SK-N-SH treated with all-trans-retinoic acid at 6 μM for 48 hours (cell line): Measurements from ENCODE around the gene CCL23.

Experiments used
- ATAC-seq: fragments of 200-7000 bp; cut with Tn5 transposase; 3 replicates; pipeline ENCODE4 v1.9.1; 2020; ENCODE audit warnings: mild to moderate bottlenecking, moderate library complexity
- ARNTL ChIP-seq: fragments of 450-650 bp; formaldehyde crosslinking; IDR thresholded peaks from 2 replicates; pipeline ENCODE4 v1.5.0; 2020; ENCODE audit warnings: low read depth, mild to moderate bottlenecking, moderate library complexity, borderline replicate concordance
- BACH2 ChIP-seq: fragments of 250-450 bp; sonication (Bioruptor Pico); IDR thresholded peaks from 2 replicates; pipeline ENCODE4 v1.9.0; 2021; ENCODE audit warnings: mild to moderate bottlenecking, borderline replicate concordance
- CSDC2 ChIP-seq: fragments of 250-450 bp; sonication (Bioruptor Pico); IDR thresholded peaks from 2 replicates; pipeline ENCODE4 v1.5.0; 2020; ENCODE audit warnings: mild to moderate bottlenecking, moderate library complexity
- CSRNP3 ChIP-seq: fragments of 250-450 bp; sonication (Bioruptor Pico); IDR thresholded peaks from 2 replicates; pipeline ENCODE4 v1.5.1; 2021; ENCODE audit warnings: mild to moderate bottlenecking, moderate library complexity
- ESRRG ChIP-seq: fragments of 250-450 bp; sonication (Bioruptor Pico); IDR thresholded peaks from 2 replicates; pipeline ENCODE4 v1.6.1; 2021; ENCODE audit warnings: mild to moderate bottlenecking
- GLIS3 ChIP-seq: fragments of 250-450 bp; sonication (Bioruptor Pico); IDR thresholded peaks from 2 replicates; pipeline ENCODE4 v1.5.0; 2020; ENCODE audit warnings: mild to moderate bottlenecking, moderate library complexity
- ISL1 ChIP-seq: fragments of 250-450 bp; sonication (Bioruptor Pico); IDR thresholded peaks from 2 replicates; pipeline ENCODE4 v2.1.2; 2022; ENCODE audit warnings: mild to moderate bottlenecking, moderate library complexity
- OSR1 ChIP-seq: fragments of 250-450 bp; sonication (Bioruptor Pico); IDR thresholded peaks from 2 replicates; pipeline ENCODE4 v1.8.0; 2022; ENCODE audit warnings: moderate library complexity, mild to moderate bottlenecking, inconsistent platforms
- RARB ChIP-seq: fragments of 250-450 bp; sonication (Bioruptor Pico); IDR thresholded peaks from 2 replicates; pipeline ENCODE4 v1.8.0; 2021; ENCODE audit warnings: mild to moderate bottlenecking, moderate library complexity
- TCF4 ChIP-seq: fragments of 250-450 bp; sonication (Bioruptor Pico); IDR thresholded peaks from 2 replicates; pipeline ENCODE4 v1.8.0; 2021; ENCODE audit warnings: mild to moderate bottlenecking, moderate library complexity, borderline replicate concordance
- TOX ChIP-seq: fragments of 250-450 bp; sonication (Bioruptor Pico); IDR thresholded peaks from 2 replicates; pipeline ENCODE4 v1.8.0; 2021; ENCODE audit warnings: mild to moderate bottlenecking, moderate library complexity, borderline replicate concordance
- TSHZ2 ChIP-seq: fragments of 250-450 bp; sonication (Bioruptor Pico); IDR thresholded peaks from 2 replicates; pipeline ENCODE4 v1.5.0; 2020; ENCODE audit warnings: mild to moderate bottlenecking, moderate library complexity
- ZC3H10 ChIP-seq: fragments of 250-450 bp; sonication (Bioruptor Pico); IDR thresholded peaks from 2 replicates; pipeline ENCODE4 v1.5.1; 2021; ENCODE audit warnings: mild to moderate bottlenecking, moderate library complexity
- ZFP3 ChIP-seq: fragments of 250-450 bp; sonication (Bioruptor Pico); IDR thresholded peaks from 2 replicates; pipeline ENCODE4 v1.5.0; 2020; ENCODE audit warnings: mild to moderate bottlenecking, moderate library complexity
- ZFP30 ChIP-seq: fragments of 450-650 bp; formaldehyde crosslinking; IDR thresholded peaks from 2 replicates; pipeline ENCODE4 v1.5.0; 2022; ENCODE audit warnings: mild to moderate bottlenecking, moderate library complexity
- ZNF565 ChIP-seq: fragments of 450-650 bp; formaldehyde crosslinking; conservative IDR thresholded peaks from 2 replicates; pipeline ENCODE4 v1.5.0; 2020; ENCODE audit warnings: low read depth, mild to moderate bottlenecking, moderate library complexity
- ZNF70 ChIP-seq: fragments of 450-650 bp; formaldehyde crosslinking; IDR thresholded peaks from 2 replicates; pipeline ENCODE4 v1.5.0; 2020; ENCODE audit warnings: mild to moderate bottlenecking, moderate library complexity
- ZNF8 ChIP-seq: fragments of 450-650 bp; formaldehyde crosslinking; IDR thresholded peaks from 2 replicates; pipeline ENCODE4 v1.5.0; 2020; ENCODE audit warnings: mild to moderate bottlenecking, moderate library complexity
- TF ChIP-seq, protein P1 (sequence below): fragments of 250-450 bp; sonication (Bioruptor Pico); IDR thresholded peaks from 2 replicates; pipeline ENCODE4 v1.8.0; 2020; ENCODE audit warnings: mild to moderate bottlenecking, moderate library complexity, borderline replicate concordance
- TF ChIP-seq, protein P2 (sequence below): fragments of 250-450 bp; sonication (Bioruptor Pico); IDR thresholded peaks from 2 replicates; pipeline ENCODE4 v1.5.1; 2020; ENCODE audit warnings: low read depth, mild to moderate bottlenecking, moderate library complexity
- TF ChIP-seq, protein P3 (sequence below): fragments of 250-450 bp; sonication (Bioruptor Pico); IDR thresholded peaks from 2 replicates; pipeline ENCODE4 v1.8.0; 2021; ENCODE audit warnings: low read depth, mild to moderate bottlenecking, moderate library complexity, borderline replicate concordance

The CCL23 gene

DNA sequence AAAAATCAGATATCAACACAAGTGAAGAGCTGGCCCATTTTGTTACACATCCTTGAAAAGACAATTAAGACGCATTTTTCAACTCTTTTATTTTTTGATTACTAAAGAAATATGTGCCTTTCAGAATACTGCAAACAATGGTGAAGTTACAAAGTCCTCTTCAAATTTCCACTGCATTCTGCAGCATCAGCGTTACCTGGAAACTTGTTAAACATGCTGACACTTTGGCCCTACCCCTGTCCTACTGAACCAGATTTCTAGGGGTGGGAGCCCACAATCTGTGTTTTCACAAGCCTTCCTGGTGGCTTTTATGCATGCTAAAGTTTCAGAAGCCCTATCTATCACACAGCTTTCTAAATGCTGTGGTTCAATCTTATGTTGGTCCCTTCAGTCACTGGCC, 26.7 kb downstream of the CCL23 start:
- no peak for ATAC-seq
- TF ChIP-seq TOX (CRISPR knock-in tag) (no peak), TSHZ2 (CRISPR knock-in tag) (no peak), RARB (CRISPR knock-in tag) (no peak), GLIS3 (CRISPR knock-in tag) (no peak), ISL1 (CRISPR knock-in tag) (no peak), TCF4 (no peak), ESRRG (CRISPR knock-in tag) (no peak), CSRNP3 (CRISPR knock-in tag) (no peak), BACH2 (CRISPR knock-in tag) (no peak), ZNF565 (CRISPR knock-in tag) (no peak), ZNF70 (CRISPR knock-in tag) (no peak), OSR1 (CRISPR knock-in tag) (no peak), ZFP30 (no peak), ZNF8 (no peak), ARNTL (CRISPR knock-in tag) (no peak), ZC3H10 (CRISPR knock-in tag) (no peak), CSDC2 (CRISPR knock-in tag) (no peak)
- TF ChIP-seq, protein P1, sequence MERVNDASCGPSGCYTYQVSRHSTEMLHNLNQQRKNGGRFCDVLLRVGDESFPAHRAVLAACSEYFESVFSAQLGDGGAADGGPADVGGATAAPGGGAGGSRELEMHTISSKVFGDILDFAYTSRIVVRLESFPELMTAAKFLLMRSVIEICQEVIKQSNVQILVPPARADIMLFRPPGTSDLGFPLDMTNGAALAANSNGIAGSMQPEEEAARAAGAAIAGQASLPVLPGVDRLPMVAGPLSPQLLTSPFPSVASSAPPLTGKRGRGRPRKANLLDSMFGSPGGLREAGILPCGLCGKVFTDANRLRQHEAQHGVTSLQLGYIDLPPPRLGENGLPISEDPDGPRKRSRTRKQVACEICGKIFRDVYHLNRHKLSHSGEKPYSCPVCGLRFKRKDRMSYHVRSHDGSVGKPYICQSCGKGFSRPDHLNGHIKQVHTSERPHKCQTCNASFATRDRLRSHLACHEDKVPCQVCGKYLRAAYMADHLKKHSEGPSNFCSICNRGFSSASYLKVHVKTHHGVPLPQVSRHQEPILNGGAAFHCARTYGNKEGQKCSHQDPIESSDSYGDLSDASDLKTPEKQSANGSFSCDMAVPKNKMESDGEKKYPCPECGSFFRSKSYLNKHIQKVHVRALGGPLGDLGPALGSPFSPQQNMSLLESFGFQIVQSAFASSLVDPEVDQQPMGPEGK (CRISPR knock-in tag), result no peak
- TF ChIP-seq, protein P2, sequence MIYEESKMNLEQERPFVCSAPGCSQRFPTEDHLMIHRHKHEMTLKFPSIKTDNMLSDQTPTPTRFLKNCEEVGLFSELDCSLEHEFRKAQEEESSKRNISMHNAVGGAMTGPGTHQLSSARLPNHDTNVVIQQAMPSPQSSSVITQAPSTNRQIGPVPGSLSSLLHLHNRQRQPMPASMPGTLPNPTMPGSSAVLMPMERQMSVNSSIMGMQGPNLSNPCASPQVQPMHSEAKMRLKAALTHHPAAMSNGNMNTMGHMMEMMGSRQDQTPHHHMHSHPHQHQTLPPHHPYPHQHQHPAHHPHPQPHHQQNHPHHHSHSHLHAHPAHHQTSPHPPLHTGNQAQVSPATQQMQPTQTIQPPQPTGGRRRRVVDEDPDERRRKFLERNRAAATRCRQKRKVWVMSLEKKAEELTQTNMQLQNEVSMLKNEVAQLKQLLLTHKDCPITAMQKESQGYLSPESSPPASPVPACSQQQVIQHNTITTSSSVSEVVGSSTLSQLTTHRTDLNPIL (CRISPR knock-in tag), result no peak
- TF ChIP-seq, protein P3, sequence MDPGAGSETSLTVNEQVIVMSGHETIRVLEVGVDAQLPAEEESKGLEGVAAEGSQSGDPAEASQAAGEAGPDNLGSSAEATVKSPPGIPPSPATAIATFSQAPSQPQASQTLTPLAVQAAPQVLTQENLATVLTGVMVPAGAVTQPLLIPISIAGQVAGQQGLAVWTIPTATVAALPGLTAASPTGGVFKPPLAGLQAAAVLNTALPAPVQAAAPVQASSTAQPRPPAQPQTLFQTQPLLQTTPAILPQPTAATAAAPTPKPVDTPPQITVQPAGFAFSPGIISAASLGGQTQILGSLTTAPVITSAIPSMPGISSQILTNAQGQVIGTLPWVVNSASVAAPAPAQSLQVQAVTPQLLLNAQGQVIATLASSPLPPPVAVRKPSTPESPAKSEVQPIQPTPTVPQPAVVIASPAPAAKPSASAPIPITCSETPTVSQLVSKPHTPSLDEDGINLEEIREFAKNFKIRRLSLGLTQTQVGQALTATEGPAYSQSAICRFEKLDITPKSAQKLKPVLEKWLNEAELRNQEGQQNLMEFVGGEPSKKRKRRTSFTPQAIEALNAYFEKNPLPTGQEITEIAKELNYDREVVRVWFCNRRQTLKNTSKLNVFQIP (CRISPR knock-in tag), result no peak
- TF ChIP-seq, all 23 proteins: peak for 0

GRCh38 chr17:35988164-35988563, 29.6 kb downstream of the CCL23 start:
- no peak for ATAC-seq
- no peak for TF ChIP-seq TSHZ2 (CRISPR knock-in tag)
- no peak for TF ChIP-seq ZFP30
- TF ChIP-seq RARB (CRISPR knock-in tag), result no peak
- TF ChIP-seq ZFP3, result no peak
- TF ChIP-seq BACH2 (CRISPR knock-in tag), result no peak
- TF ChIP-seq ZNF565 (CRISPR knock-in tag), result no peak
- TF ChIP-seq, protein P1 (CRISPR knock-in tag), result no peak
